CD4-positive, alpha-beta T cell treated with Interleukin-21 for 1 hour (primary cell): ENCODE measurements around the gene ZNF888.
A peak's percentile ranks its signal among the peaks of the same experiment; 100 is the strongest.
"Not testable (repeated sequence)": the region's sequence is repeated elsewhere in the genome, so short reads cannot be mapped to it uniquely, and the experiment has no call there.

ENCODE experiments used
- DNase-seq: peaks from one replicate; pipeline ENCODE4 v3.0.0-alpha.2; 2020

The ZNF888 gene

GRCh38 chr19:52868031-52868430 lies 55.2 kb downstream of the ZNF888 start:
- not testable (repeated sequence) for DNase-seq

- DNase-seq: peak; percentile 74
These were observed 65.6 kb downstream of the ZNF888 start, which contains the start of gene ZNF468 for GRCh38 chr19:52857378-52858191. Gene ZNF468 (minus strand): TSS chr19:52857619. CDS start chr19:52854272, 3,347 bp downstream.

GRCh38 chr19:52856540-52857377 lies 66.5 kb downstream of the ZNF888 start:
- not testable (repeated sequence) for DNase-seq
